Hematopoietic multipotent progenitor cell treated with erythropoietin and hydrocortisone succinate and interleukin-3 and kit ligand, for 15 days (in vitro differentiated cells): Measurements from ENCODE around the gene ITPA.

ENCODE experiments used
- DNase-seq: peaks from one replicate; pipeline ENCODE4 v3.0.0-alpha.2; 2015; ENCODE audit warnings: low spot score

The ITPA gene

GRCh38 chr20:3246682-3247081 is 37.4 kb downstream of the ITPA start:
- DNase-seq, result no peak

DNA sequence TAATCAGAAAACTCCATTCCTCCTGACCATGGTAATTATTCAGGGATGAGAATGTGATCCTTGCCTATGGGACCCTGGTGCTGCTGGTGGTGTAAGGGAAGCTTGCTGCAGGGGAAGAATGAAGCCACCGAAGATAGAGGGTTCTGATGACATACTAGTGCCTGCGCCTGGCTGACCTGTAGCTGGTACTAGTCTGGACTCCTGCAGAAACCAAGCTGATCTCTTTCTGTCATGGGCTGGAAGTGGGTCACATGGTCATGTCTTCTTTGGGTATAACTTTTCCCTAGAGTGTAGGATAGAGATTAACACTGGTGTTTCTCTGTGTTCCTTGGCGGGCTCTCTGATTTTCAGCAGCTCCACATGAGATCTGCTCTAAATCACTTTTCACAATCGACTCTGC is 38.3 kb downstream of the ITPA start:
- no peak for DNase-seq

DNA sequence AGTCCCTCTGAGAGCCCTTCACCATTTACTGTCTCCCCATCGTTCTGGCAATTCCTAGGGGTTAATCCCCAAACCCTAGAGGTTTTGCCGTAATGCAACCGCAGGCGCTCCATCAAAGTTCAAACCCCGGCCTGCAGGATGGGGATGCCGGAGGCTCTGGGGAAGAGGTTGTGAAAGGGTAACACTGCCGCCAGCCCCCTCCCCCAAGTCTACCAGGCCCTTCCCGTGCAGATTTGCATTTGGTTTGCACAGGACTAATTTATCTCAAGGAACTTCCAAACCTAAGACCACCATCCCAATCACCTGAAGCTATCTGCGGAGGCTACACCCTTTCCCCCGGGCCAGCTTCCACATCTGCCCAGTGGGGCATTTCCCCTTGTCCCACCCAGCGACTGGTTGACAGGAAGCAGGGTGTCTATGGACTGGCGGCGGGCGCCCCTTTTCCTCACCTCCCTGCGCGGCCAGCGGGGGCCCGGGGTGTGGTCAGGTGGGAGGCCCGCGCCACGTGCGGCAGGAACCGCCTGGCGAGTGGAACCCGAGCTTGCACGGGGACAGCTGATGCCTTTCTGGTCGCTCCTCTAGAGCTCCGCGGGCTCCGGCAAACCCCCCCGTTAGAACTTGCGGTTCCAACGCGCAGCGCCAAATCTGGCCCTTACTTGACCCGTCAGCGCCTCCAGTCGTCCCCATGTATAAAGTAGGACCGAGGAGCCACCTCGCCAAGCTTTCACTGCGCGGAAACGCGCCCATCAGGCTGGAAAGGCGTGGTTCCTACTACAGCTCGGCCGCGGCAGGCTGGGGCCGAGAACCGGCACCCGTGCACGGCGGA is 39.1 kb downstream of the ITPA start:
- no peak for DNase-seq

DNA sequence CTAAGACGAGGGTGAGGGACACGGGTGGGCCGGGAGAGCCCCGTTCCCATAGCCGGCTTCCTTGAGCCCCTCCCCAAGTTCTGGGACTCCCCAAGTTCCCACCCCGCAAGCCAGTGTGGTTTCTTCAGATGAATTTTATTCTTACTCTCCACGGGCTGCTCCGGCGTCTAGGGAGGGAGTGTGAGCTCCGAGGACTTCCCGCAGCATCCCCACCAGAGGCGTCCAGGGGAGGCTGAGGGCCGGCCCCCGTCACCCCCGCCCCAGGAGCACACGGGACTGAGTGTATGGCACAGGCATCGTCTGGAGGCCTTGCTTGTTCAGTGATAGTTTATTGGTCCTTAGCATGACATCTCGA is 39.7 kb downstream of the ITPA start:
- DNase-seq, result no peak

DNA sequence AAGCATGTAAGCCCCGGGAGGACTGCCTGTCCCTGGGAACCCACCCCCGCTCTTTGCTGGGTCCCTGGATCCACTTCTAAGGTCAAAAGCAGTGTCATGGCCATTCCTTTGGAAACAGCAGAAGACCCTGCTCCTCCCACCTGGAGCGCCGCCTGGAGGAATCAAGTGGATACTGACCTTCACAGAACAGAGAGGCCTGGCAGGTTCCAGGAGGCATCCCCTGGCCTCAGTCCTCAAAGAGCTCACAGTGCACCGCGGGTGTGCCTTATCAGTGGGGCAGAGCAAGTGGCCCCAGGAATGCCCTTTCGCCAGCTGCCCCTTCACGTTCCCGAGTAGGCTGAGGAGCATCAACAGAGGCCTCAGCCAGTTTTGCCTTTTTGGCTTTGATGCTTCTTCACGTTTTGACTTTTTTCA is 40.8 kb downstream of the ITPA start:
- DNase-seq, result no peak

DNA sequence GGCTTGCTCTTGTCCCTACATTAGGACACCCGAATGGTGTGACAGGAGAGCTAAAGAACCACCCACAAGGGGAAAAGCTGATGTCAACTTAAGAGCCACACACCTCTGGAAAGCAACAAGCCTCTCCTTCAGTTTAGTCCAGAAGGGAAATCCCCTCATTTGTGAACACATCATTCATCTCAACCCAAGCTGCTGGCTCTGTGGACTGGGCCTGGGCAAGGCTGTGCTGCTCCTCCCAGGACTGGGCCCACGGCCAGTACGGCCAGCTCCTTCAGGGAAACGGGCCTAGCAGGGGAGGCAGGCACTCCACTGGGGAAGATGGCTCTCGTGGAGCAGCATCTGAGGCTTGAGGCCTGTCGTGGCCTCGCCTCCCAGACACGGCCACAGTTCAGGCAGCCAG is 42.5 kb downstream of the ITPA start:
- no peak for DNase-seq

GRCh38 chr20:3255728-3256127 is 46.4 kb downstream of the ITPA start:
- no peak for DNase-seq

DNA sequence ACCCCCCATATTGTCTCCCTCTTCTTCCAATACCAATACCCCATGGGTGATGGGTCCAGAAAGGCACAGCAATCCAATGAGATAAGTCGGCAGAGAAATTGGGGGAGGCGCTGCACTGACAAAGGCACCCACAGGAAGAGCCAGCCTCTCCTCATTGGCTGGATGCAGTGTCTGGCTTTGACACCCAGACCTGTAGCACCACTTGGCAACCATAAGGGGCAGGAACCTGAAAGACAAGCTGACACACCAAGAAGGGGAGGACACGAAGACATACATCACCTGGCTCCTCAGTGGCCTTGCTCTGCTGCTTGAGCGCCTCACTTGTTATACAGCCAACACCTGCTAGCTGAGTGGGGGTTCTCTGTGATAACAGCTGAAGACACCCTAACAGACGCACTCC is 49.1 kb downstream of the ITPA start:
- no peak for DNase-seq

DNA sequence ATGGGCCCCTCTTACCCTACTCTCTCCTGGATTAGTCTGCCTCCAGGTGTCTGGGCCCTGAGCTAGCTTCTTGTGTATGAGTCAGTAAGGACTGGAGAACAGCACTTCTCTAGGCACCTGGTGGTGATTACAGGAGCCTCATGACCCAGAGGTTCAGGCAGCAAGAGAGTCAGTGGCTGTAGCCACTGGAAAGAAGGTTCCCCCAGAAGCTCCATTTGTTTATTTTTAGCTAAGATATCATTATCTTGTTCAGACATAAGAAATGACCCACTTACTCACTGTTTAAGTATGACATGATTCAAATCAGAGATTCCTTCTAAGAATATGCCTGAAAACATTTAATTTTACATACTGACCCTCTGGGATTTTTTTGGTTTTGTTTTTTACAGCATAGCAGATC is 53.3 kb downstream of the ITPA start:
- DNase-seq, result no peak

- no peak for DNase-seq
Observed at GRCh38 chr20:3270051-3270450, 60.8 kb downstream of the ITPA start.

GRCh38 chr20:3273371-3273770 is 64.1 kb downstream of the ITPA start:
- DNase-seq, result no peak
